RWPE2 (cell line): Measurements from ENCODE around the gene RGS7BP.

Source experiments
- ATAC-seq: fragments of 200-7000 bp; cut with Tn5 transposase; 3 replicates; pipeline ENCODE4 v1.9.1; 2021; ENCODE audit warnings: low read depth
- DNase-seq: peaks from one replicate; pipeline ENCODE4 v3.0.0-alpha.2; 2020; ENCODE audit warnings: low spot score
- H3K27ac ChIP-seq: fragments of 450-650 bp; 2 replicates; pipeline ENCODE4 v1.5.1; 2017; ENCODE audit warnings: mild to moderate bottlenecking; ENCODE audit not compliant: poor library complexity, severe bottlenecking
- H3K27me3 ChIP-seq: fragments of 250-450 bp; sonication (Bioruptor Pico); 2 replicates; pipeline ENCODE4 v1.5.1; 2021; ENCODE audit warnings: mild to moderate bottlenecking, moderate library complexity; ENCODE audit not compliant: insufficient read depth, poor library complexity, severe bottlenecking
- H3K36me3 ChIP-seq: fragments of 250-450 bp; sonication (Bioruptor Pico); 2 replicates; pipeline ENCODE4 v1.5.1; 2020; ENCODE audit warnings: low read depth, mild to moderate bottlenecking, moderate library complexity
- H3K4me1 ChIP-seq: fragments of 250-450 bp; sonication (Bioruptor Pico); 2 replicates; pipeline ENCODE4 v1.5.1; 2021; ENCODE audit warnings: mild to moderate bottlenecking, moderate library complexity; ENCODE audit not compliant: insufficient read depth, poor library complexity, severe bottlenecking
- H3K4me3 ChIP-seq: fragments of 250-450 bp; sonication (Bioruptor Pico); 2 replicates; pipeline ENCODE4 v1.5.1; 2021; ENCODE audit warnings: mild to moderate bottlenecking, moderate library complexity; ENCODE audit not compliant: severe bottlenecking
- H3K9me3 ChIP-seq: fragments of 250-450 bp; sonication (Bioruptor Pico); 2 replicates; pipeline ENCODE4 v1.5.1; 2021; ENCODE audit warnings: mild to moderate bottlenecking, moderate library complexity; ENCODE audit not compliant: severe bottlenecking
- TF ChIP-seq, protein P1 (sequence below): fragments of 450-650 bp; IDR thresholded peaks from one replicate; pipeline ENCODE4 v1.5.1; 2017; ENCODE audit warnings: mild to moderate bottlenecking, moderate library complexity; ENCODE audit not compliant: poor library complexity, severe bottlenecking

The RGS7BP gene

GRCh38 chr5:64599226-64599625 lies 93.4 kb downstream of the RGS7BP start:
- TF ChIP-seq, protein P1, sequence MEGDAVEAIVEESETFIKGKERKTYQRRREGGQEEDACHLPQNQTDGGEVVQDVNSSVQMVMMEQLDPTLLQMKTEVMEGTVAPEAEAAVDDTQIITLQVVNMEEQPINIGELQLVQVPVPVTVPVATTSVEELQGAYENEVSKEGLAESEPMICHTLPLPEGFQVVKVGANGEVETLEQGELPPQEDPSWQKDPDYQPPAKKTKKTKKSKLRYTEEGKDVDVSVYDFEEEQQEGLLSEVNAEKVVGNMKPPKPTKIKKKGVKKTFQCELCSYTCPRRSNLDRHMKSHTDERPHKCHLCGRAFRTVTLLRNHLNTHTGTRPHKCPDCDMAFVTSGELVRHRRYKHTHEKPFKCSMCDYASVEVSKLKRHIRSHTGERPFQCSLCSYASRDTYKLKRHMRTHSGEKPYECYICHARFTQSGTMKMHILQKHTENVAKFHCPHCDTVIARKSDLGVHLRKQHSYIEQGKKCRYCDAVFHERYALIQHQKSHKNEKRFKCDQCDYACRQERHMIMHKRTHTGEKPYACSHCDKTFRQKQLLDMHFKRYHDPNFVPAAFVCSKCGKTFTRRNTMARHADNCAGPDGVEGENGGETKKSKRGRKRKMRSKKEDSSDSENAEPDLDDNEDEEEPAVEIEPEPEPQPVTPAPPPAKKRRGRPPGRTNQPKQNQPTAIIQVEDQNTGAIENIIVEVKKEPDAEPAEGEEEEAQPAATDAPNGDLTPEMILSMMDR = no peak
- Histone ChIP-seq H3K4me3 (no peak overlapping the region), H3K36me3 (no peaks in the 10 kb centered on the region), H3K9me3 (no peaks in the 10 kb centered on the region), H3K4me1 (no peaks in the 10 kb centered on the region), H3K27ac (no peak overlapping the region), H3K27me3 (no peaks in the 10 kb centered on the region)
- DNase-seq (no peak), ATAC-seq (no peak)

DNA sequence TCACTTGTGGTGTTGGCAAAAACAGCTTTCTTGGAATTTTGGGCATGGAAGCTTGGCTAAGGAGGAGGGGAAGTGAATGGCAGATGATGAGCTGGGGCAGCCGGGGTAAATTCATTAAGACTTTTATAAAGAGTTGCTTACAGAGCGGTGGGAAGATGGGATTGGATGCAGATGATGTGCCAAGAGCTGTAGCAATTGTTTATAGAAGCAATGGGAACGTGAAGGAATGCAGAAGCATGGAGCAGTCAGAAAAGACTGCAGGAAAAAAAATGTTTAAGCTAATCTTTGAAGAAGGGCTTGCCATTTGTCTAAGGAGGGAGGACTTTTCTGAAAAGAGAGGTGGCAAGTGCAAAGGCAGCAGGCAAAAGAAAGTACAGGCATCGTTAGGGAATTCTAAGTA lies 97.9 kb downstream of the RGS7BP start:
- TF ChIP-seq, protein P1 = no peak
- 0 out of 3 replicates have a peak, but pooled peaks have one; percentile 11 for ATAC-seq
- H3K4me1 ChIP-seq = no peaks in the 10 kb centered on the region
- H3K27ac ChIP-seq = no peak overlapping the region
- no peaks in the 10 kb centered on the region for H3K36me3 ChIP-seq
- H3K4me3 ChIP-seq = no peak overlapping the region
- no peak for DNase-seq
- H3K9me3 ChIP-seq = no peaks in the 10 kb centered on the region
- H3K27me3 ChIP-seq = no peaks in the 10 kb centered on the region

- H3K4me1 ChIP-seq = no peaks in the 10 kb centered on the region
- H3K27ac ChIP-seq = no peak overlapping the region
- H3K4me3 ChIP-seq = no peak overlapping the region
- no peaks in the 10 kb centered on the region for H3K27me3 ChIP-seq
- no peaks in the 10 kb centered on the region for H3K36me3 ChIP-seq
- TF ChIP-seq, protein P1 = no peak
- ATAC-seq (no peak), DNase-seq (no peak)
- H3K9me3 ChIP-seq = no peaks in the 10 kb centered on the region
Measured at GRCh38 chr5:64606926-64607325, 101.1 kb downstream of the RGS7BP start.

DNA sequence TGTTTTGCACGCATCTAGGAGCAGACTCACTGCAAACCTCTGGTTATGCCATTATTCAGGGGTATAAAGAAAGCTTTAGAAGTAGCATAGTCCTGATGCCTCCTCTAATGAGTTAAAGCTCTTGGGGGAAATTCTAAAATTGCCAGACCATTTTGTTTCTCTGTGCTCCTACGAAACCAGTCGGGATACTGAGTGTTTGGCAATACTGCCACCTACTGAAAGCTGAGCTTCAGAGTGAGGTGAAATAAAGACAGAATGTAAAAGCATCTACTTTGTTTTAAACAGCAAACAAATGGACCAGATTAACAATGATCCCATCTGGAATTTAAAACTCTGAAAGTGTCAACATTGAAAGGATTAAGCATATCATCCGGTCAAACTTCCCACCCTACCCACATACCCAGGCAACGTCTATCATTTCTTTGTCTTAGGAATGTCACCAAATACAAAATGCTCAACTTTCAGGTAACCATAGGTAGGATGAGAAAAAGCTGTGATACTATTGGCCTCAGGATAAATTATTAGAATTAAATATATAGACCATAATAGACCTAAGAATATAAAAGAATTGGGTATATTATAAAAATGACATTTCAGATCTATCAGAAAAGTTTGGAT lies 106.6 kb downstream of the RGS7BP start:
- ATAC-seq (peak; percentile 69), DNase-seq (no peak)
- TF ChIP-seq, protein P1 = peak; percentile 97
- no peaks in the 10 kb centered on the region for H3K36me3 ChIP-seq
- no peak overlapping the region for H3K4me3 ChIP-seq
- H3K9me3 ChIP-seq = no peaks in the 10 kb centered on the region
- H3K27me3 ChIP-seq = no peaks in the 10 kb centered on the region
- H3K27ac ChIP-seq = no peak overlapping the region
- no peaks in the 10 kb centered on the region for H3K4me1 ChIP-seq

GRCh38 chr5:64615895-64616294 lies 110.1 kb downstream of the RGS7BP start:
- TF ChIP-seq, protein P1 = no peak
- no peaks in the 10 kb centered on the region for H3K36me3 ChIP-seq
- no peak overlapping the region for H3K27ac ChIP-seq
- no peak overlapping the region for H3K4me3 ChIP-seq
- no peak for ATAC-seq
- H3K4me1 ChIP-seq = no peaks in the 10 kb centered on the region
- no peaks in the 10 kb centered on the region for H3K27me3 ChIP-seq
- DNase-seq = no peak
- no peaks in the 10 kb centered on the region for H3K9me3 ChIP-seq
